Suprapubic skin (tissue), 4 donors: ENCODE data around the gene SNX22. TPM values are rescaled to one million over a fixed set of nuclear protein-coding genes. Genes with fewer than 3 reads are reported as not detected.

Experiments used
- DNase-seq, 2 donors: peaks; one replicate each; pipeline ENCODE4 v3.0.0-alpha.2; 2019; ENCODE audit warnings: low spot score in 2 of 2
- H3K27ac ChIP-seq: fragments of 200-600 bp; sonication (generic); one replicate; pipeline ENCODE4 v1.5.1; 2019
- H3K27me3 ChIP-seq: fragments of 200-600 bp; sonication (generic); one replicate; pipeline ENCODE4 v1.5.1; 2019
- H3K36me3 ChIP-seq: fragments of 200-600 bp; sonication (generic); one replicate; pipeline ENCODE4 v1.5.1; 2019
- H3K4me1 ChIP-seq: fragments of 200-600 bp; sonication (generic); one replicate; pipeline ENCODE4 v1.5.1; 2019
- H3K4me3 ChIP-seq: fragments of 200-600 bp; sonication (generic); one replicate; pipeline ENCODE4 v1.5.1; 2019; ENCODE audit warnings: mild to moderate bottlenecking
- H3K9me3 ChIP-seq: fragments of 200-600 bp; sonication (generic); one replicate; pipeline ENCODE4 v1.5.1; 2019
- EP300 ChIP-seq: sonication (generic); formaldehyde crosslinking; IDR thresholded peaks from one replicate; pipeline ENCODE4 v1.6.1; 2017; ENCODE audit warnings: antibody characterized with exemption
- POLR2A ChIP-seq, 2 donors: fragments of 450-650 bp; IDR thresholded peaks; one replicate each; pipeline ENCODE4 v1.6.1; 2017; ENCODE audit warnings: antibody characterized with exemption in 2 of 2, mild to moderate bottlenecking in 2 of 2, moderate library complexity in 2 of 2
- POLR2AphosphoS5 ChIP-seq, 3 donors: sonication (generic); formaldehyde crosslinking; IDR thresholded peaks; one replicate each; pipeline ENCODE4 v1.6.1; 2017; ENCODE audit warnings: antibody characterized with exemption in 3 of 3
- WGBS: methylation state at CpG from one replicate; pipeline ENCODE4 v1.1.5; 2018; 5-methylcytosine and 5-hydroxymethylcytosine counted together
- total RNA-seq, 4 donors: library from RNA; depleted of rRNA; stranded (reverse); fragments of >200 nt; gene quantifications; one replicate each; pipeline ENCODE4 v1.1.0, GENCODE V29; 2016
- TF ChIP-seq, protein P1 (sequence below), 2 donors: fragments of 200-600 bp in 1 of 2; fragments of 450-650 bp in 1 of 2; sonication (generic) in 1 of 2; IDR thresholded peaks; one replicate each; pipeline ENCODE4 v1.5.1; 2016 to 2019; ENCODE audit warnings: antibody characterized with exemption in 2 of 2, mild to moderate bottlenecking in 1 of 2, moderate library complexity in 1 of 2

The SNX22 gene
- total RNA-seq, 4 donors from 2014 or later, result 0.19 to 0.80 (median 0.64) TPM; not detected in 1

DNA sequence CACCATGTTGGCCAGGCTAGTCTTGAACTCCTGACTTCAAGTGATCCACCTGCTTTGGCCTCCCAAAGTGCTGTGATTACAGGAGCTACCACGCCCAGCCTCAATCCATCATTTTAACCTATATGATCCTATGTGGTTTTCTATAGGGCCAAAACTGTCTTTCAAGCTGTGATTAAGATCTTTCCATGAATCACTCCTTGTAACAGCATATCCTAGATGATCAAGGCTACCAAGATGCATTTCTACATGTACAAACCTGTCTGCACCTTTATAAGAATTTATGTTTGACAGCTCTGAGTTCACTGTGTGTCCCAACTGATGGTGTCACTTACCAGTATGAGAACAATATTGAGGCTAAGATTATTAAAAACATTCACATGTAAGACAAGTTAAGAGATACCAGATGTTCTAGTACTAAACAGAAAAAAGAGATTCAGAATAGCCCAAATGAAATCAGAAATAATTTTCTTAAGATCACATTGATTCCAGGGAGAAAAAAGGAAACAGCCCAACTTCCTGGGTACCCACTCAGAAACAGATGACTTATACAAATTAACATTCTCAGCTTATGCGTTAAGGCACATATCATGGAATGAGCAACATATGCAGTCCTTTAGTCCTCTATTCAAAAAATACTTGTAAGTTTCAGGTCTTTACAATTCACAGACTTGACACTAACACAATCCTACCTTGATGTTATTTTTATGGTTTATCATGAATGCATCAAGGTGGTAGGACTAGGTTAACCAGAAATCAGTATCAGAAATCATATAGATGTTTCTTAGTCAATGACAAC, 36.1 kb downstream of the SNX22 start:
- TF ChIP-seq POLR2AphosphoS5 (IDR thresholded peaks at IDR 0.05) (no peak), EP300 (no peak), POLR2A (IDR thresholded peaks at IDR 0.05) (no peak)
- TF ChIP-seq, protein P1, sequence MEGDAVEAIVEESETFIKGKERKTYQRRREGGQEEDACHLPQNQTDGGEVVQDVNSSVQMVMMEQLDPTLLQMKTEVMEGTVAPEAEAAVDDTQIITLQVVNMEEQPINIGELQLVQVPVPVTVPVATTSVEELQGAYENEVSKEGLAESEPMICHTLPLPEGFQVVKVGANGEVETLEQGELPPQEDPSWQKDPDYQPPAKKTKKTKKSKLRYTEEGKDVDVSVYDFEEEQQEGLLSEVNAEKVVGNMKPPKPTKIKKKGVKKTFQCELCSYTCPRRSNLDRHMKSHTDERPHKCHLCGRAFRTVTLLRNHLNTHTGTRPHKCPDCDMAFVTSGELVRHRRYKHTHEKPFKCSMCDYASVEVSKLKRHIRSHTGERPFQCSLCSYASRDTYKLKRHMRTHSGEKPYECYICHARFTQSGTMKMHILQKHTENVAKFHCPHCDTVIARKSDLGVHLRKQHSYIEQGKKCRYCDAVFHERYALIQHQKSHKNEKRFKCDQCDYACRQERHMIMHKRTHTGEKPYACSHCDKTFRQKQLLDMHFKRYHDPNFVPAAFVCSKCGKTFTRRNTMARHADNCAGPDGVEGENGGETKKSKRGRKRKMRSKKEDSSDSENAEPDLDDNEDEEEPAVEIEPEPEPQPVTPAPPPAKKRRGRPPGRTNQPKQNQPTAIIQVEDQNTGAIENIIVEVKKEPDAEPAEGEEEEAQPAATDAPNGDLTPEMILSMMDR (IDR thresholded peaks at IDR 0.05), result no peak
- H3K9me3 ChIP-seq, result no peaks in the 10 kb centered on the region
- H3K27me3 ChIP-seq, result no peaks in the 10 kb centered on the region
- no peak overlapping the region for H3K4me3 ChIP-seq
- DNase-seq, result no peak
- H3K4me1 ChIP-seq, result peaks cover 8% of the 10 kb centered on the region
- WGBS, result 43% methylated on average over 2 of the region's 2 CpGs
- peaks cover 13% of the 10 kb centered on the region for H3K36me3 ChIP-seq
- H3K27ac ChIP-seq, result peak overlapping the region; percentile 66

- Histone ChIP-seq H3K4me3 (no peak overlapping the region), H3K36me3 (peaks cover 10% of the 10 kb centered on the region), H3K9me3 (no peaks in the 10 kb centered on the region), H3K27ac (no peak overlapping the region), H3K27me3 (no peaks in the 10 kb centered on the region), H3K4me1 (peaks cover 12% of the 10 kb centered on the region)
- no peak for DNase-seq
- WGBS, result 96% methylated on average over 5 of the region's 5 CpGs
- TF ChIP-seq POLR2A (IDR thresholded peaks at IDR 0.05), result no peak
- TF ChIP-seq, protein P1 (IDR thresholded peaks at IDR 0.05), result no peak
- TF ChIP-seq EP300, result no peak
- TF ChIP-seq POLR2AphosphoS5 (IDR thresholded peaks at IDR 0.05), result no peak
Observed at GRCh38 chr15:64191971-64192830, 40.7 kb downstream of the SNX22 start.

- Histone ChIP-seq H3K4me3 (no peak overlapping the region), H3K27me3 (no peaks in the 10 kb centered on the region), H3K4me1 (peaks cover 5% of the 10 kb centered on the region), H3K27ac (no peak overlapping the region), H3K9me3 (no peaks in the 10 kb centered on the region), H3K36me3 (peaks cover 10% of the 10 kb centered on the region)
- 93% methylated on average over 6 of the region's 6 CpGs for WGBS
- TF ChIP-seq, protein P1 (IDR thresholded peaks at IDR 0.05), result no peak
- TF ChIP-seq POLR2A (IDR thresholded peaks at IDR 0.05) (no peak), EP300 (no peak), POLR2AphosphoS5 (IDR thresholded peaks at IDR 0.05) (no peak)
- DNase-seq, result no peak
Observed at GRCh38 chr15:64193971-64194370, 42.4 kb downstream of the SNX22 start.

DNA sequence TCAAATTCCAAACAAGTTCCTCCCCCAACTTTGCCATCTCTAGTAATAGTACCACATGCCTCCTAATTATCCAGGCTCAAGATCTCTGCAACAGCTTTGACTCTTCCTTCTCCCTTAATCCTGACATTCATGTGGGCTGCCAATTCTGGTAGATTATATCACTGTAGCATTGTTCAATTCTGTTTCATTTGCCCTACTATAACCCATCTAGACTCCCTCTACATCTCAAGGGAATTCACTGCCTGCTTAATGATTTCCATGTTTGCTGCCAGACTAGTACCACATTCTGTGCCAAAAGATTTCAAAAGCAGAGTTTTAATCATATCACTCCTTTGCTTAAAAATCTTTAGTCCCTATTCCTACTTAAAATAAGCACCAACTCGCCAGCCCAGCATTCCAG, 45.9 kb downstream of the SNX22 start:
- TF ChIP-seq POLR2AphosphoS5 (IDR thresholded peaks at IDR 0.05) (no peak), EP300 (no peak)
- TF ChIP-seq, protein P1 (IDR thresholded peaks at IDR 0.05), result no peak
- Histone ChIP-seq H3K4me1 (peaks cover 5% of the 10 kb centered on the region), H3K27ac (no peak overlapping the region), H3K4me3 (no peak overlapping the region), H3K36me3 (peaks cover 32% of the 10 kb centered on the region), H3K27me3 (no peaks in the 10 kb centered on the region), H3K9me3 (no peaks in the 10 kb centered on the region)
- WGBS, result 53% methylated on average over 1 of the region's 1 CpG
- DNase-seq, result no peak

DNA sequence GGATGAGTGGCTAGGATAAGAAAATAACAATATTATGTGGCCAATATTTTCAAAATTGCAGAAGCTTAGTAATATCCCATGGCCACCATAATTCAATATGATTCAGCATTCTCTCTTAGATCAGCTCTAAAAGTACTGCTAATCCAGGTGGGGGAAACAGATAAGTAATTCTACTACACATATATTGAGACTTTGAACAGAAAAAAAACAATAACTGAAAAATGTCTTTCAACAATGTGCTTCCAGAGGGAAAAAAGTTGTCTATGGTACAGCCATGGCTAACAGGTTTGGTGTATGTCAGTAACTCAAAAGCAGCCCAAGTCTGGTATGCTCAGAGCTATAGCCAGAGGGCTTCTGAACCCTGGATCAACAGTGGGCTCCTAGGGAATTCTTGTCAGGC, 53.7 kb downstream of the SNX22 start:
- DNase-seq, result no peak
- Histone ChIP-seq H3K9me3 (no peaks in the 10 kb centered on the region), H3K4me3 (no peak overlapping the region), H3K27ac (no peak overlapping the region), H3K36me3 (peaks cover 47% of the 10 kb centered on the region), H3K27me3 (no peaks in the 10 kb centered on the region), H3K4me1 (no peaks in the 10 kb centered on the region)
- TF ChIP-seq POLR2A (IDR thresholded peaks at IDR 0.05), result no peak
- TF ChIP-seq POLR2AphosphoS5 (IDR thresholded peaks at IDR 0.05), result no peak
- TF ChIP-seq EP300, result no peak
- TF ChIP-seq, protein P1 (IDR thresholded peaks at IDR 0.05), result no peak
